NK-92 (cell line): ENCODE results near the gene PGF.

Source experiments
- DNase-seq: peaks from one replicate; lab custom pipeline; 2025; ENCODE audit not compliant: unreplicated experiment; lab: John Stamatoyannopoulos, UW

The PGF gene

GRCh38 chr14:74979029-74979428, 23.6 kb upstream of the PGF start:
- DNase-seq: no peak

- DNase-seq: no peak
Measured at GRCh38 chr14:74978416-74978947, 23.1 kb upstream of the PGF start.

- DNase-seq: no peak
Measured at GRCh38 chr14:74977901-74978385, 22.5 kb upstream of the PGF start.

GRCh38 chr14:74977164-74977900, 21.9 kb upstream of the PGF start:
- no peak for DNase-seq

- DNase-seq: no peak
Measured at GRCh38 chr14:74976264-74977113, 21.1 kb upstream of the PGF start.

DNA sequence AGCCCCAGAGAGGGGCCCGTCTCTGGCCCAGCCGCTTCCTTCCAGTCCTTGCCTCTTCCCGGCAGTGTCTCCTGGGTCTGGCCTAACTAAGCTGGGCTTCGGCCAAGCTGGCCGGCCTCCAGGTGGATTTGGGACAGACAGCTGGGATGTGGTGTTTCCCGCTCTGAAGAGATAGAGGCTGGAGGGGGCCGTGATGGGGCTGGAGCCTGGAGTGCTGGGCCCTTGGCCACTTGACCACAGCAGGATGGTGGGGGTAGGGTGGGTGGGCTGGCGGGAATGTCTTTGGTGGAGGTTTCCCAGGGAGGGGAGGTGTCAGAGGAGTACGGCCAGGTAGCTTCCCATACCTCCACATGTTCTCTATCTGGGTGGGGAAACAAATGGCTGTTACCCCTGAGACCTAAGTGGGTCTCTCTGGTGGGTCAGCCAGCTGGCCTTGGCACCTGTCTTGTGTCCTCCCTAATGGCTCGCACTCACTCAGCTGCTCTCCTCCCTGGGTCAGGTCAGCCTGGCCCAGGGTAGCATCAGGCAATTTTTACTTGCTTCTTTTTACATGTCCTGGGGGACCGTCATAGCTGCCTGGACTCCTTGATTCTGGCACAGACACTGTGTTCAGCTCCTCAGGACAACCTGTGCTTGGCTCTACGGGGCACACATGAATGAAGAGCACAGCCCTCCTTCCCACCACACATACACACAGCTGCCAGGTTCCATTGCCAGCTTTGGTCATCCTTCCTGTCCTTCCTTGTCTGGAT, 19.8 kb upstream of the PGF start:
- no peak for DNase-seq

- DNase-seq: no peak
Measured at GRCh38 chr14:74974364-74975058, 19.1 kb upstream of the PGF start.

DNA sequence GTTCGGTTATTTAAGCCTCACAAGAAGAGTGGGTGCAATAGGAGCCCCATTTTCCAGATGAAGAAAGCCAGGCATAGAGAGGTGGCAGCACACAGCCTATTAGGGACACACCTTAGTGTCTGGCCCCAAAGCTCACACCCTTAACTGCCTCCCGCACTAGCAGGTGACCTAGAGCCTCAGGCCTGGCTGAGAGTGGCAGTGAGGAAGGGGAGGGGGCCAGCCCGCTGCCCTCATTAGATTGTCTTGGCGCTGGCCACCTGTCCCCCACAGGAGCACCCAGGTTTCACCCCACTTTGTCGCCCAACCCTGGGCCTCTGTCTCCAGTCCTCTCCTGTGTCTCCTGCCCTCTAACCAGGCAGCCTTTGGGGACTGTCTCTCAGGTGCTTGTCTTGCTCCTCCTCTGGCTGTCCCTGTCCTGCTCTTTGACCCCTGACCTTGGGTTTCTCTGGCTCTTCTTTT, 18.5 kb upstream of the PGF start:
- no peak for DNase-seq

- no peak for DNase-seq
Measured at GRCh38 chr14:74973003-74973653, 17.7 kb upstream of the PGF start.

GRCh38 chr14:74968811-74969210, 13.4 kb upstream of the PGF start:
- DNase-seq: no peak

- DNase-seq: no peak
Measured at GRCh38 chr14:74965486-74966153, 10.2 kb upstream of the PGF start.

DNA sequence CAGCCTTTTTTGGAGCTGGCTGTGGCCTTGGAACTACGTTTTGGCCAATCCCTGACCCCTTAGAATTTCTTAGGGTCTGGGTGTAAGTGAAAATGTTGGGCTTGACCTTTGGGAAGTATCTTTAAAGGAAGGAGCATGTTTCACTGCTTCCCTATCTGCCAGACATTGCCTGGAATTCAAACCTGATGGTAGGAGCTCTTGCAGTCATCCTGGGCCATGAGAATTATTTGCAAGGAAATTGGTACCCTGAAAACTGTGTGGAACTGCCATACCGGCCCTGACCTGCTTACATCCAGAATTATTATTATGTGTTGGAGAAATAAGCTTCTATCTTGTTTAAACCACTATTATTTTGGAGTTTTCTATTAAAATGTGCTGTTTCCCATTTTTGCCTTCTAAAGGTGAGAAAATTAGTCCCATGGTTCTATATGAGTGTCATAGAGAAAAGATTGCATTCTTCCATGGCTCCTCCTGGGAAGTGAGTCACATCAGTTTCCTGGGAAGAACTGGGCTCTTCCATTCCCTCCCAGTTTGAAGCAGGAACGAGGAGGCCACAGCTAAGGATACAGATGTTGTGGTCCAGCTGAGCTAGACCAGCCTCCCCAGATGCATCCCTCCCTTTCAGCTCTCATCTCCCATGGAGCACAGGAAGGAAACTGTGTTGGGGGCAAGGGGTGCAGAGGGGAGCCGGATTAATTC, 9.5 kb upstream of the PGF start:
- no peak for DNase-seq

GRCh38 chr14:74963705-74964271, 8.4 kb upstream of the PGF start:
- no peak for DNase-seq

GRCh38 chr14:74963178-74963704, 7.8 kb upstream of the PGF start:
- no peak for DNase-seq

DNA sequence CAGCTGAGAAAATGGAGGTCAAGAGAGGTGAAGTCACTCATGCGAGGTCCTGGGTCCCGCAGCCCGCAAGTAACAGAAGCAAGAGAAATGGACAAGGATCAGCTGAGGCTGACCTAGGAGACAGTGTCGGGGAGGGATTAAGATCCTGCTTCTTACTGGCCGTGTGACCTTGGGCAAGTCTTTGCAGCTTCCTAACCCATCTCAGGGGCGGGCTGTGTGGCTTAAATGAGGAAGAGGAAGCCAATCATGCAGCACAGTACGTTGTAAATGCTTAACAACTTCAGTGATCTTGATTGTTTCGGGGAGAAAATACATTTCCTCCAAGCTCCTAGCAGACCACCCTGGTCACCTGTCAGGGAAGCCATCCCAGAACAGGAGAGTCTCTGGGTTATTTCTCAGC, 7.1 kb upstream of the PGF start:
- DNase-seq: no peak

GRCh38 chr14:74962046-74962445, 6.6 kb upstream of the PGF start:
- DNase-seq: no peak

- no peak for DNase-seq
Measured at GRCh38 chr14:74961238-74961911, 6.0 kb upstream of the PGF start.

GRCh38 chr14:74960736-74961135, 5.3 kb upstream of the PGF start:
- DNase-seq: no peak
